HG02610 (cell line): ENCODE results near the gene GPD1L.
"Not testable (repeated sequence)": the region's sequence is repeated elsewhere in the genome, so short reads cannot be mapped to it uniquely, and the experiment has no call there.

Experiments
- ATAC-seq: cut with Tn5 transposase; IDR thresholded peaks from one replicate; pipeline ENCODE4 v1.9.1; 2021; ENCODE audit warnings: mild to moderate bottlenecking, moderate library complexity; ENCODE audit not compliant: unreplicated experiment

Gene GPD1L

DNA sequence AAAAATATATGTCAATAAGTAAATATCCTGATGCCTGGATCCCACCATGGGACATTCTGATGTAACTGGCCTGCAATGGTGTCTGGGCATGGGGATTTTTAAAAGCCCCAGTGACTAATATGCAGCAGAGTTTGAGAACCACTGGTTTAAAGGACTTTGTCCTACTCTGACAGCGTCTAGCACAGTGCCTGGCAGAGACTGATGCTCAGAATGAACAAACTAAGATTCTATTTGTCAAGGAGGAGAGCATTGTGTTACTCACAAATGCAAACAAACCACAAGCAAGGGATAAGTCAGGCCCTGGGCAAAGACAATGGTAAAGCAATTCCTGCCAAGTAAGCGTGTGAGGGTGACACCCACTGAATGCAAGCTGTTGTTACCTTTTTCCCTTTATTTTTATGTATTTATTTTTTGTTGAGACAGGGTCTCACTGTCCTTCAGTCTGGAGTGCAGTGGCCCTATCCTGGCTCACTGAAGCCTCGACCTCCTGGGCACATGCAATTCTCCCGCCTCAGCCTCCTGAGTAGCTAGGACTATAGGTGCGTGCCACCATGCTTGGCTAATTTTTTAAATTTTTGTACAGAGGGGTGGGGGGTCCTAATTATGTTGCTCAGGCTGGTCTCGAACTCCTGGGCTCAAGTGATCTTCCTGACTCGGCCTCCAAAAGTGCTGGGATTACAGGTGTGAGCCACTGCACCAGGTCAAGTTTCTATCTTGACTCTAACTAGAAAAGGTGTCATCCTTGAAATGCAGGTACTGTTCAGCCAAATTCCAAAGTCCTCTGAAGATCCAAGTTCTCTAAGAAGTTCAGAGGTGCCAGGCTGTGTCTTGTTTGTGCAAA, 909 bp upstream of the GPD1L start:
- ATAC-seq, result no peak

DNA sequence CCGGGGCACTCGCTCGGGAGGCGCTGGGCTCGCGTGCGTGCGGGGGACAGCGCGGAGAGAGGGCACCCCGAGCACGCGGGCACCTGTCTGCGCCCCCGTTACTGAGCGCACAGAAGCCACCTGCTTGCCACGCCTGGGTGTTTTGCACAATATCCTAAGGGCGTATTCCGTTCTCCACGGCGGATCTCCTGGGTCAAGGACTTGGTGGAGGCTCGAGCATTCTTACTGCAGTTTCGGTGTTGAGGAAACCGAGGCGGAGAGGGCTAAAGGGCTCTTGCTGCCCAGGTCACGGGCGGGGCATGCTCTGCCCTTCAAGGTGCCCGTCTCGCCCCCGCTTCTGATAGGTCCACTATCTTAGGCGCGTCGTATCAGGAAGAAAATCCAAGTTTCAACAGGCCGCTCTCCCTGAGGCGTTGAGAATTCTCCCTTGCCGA, 526 bp downstream of the GPD1L start:
- no peak for ATAC-seq

DNA sequence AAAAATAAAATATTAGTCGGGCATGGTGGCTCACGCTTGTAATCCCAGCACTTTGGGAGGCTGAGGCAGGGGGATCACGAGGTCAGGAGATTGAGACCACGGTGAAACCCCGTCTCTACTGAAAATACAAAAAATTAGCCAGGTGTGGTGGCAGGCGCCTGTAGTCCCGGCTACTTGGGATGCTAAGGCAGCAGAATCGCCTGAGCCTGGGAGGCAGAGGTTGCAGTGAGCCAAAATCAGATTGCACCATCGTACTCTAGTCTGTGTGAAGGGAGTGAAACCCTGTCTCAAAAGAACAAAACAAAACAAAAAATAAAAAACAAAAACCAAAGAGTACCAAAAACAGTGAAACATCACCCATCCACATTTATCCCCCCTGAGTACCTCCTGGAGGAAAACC, 1.8 kb downstream of the GPD1L start:
- not testable (repeated sequence) for ATAC-seq

DNA sequence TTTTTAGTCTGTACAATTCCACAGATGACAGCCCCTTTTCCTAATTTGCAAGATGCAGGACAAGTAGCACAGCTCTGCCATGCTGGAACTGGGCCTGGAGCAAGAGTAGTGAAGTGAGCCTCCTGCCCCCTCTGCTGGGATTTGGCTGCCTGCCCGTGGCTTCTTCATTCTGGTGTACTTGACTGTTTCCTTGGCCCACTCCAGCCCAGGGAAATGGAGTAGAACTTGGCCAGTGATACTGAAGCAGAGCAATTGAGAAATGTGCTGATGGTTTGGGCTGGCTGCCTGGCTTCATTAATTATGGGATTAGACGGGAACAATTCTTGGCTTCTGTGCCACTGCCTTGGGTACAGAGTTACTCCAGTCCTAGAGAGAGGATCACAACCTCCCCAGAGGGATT, 2.8 kb downstream of the GPD1L start:
- ATAC-seq, result no peak

DNA sequence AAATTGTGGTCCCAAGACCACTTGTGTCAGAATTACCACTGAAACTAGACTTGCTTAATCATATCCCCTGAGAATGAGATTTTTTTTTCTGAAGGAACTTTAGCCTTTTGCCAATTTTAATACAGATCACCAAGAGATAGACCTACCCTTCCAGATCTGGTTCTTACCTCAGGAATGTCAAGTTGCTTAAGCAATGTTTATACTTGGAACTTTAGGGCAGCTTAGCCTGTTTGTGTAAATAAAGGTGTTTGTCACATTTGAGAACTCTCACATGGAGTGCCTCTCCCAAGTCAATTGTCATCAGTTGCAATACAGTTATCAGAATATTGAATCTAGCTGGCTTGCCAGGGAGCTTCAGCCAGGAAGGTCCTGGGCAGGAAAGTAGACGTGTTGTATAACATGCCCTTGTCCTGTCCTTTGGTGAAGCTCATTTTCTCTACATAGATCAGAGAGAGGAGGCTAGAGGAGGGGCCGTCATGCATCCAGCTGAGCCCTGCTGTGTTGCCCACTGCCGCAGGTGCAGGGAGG, 3.9 kb downstream of the GPD1L start:
- ATAC-seq, result no peak

DNA sequence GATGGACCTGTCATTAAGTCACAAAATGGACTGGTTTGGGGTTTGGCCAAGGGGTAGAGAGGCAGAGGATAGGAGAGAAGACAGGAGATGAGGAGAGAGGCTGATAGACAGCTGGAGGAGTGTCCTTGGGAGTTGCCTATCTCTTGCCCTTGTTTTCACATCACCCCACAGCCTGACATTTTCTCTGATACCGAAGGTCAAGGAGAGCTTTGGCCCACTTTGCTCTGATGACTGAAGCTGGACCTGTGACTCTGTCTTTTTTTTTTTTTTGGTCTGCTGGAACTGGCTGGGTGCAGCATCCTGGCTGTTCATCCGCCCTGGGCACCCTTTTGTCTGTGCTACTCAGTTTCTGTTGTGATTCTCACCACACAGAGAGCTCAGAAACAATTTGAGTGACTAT, 5.1 kb downstream of the GPD1L start:
- no peak for ATAC-seq

DNA sequence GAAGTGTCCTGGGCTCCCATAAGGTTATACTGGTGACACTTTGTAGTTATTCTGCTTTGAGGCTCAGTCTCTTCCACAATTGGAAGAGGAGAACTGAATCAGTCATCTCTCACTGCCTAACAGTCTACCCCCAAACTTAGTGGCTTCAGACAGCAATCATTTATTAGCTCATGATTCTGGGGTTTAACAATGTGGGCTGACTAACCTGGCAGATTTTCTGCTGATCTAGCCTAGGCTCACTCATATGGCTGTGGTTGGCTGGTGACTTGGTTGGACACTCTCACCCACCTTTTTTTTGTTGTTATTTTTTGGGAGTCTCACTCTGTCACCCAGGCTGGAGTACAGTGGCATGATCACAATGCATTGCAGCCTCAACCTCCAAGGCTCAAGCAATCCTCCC, 7.1 kb downstream of the GPD1L start:
- ATAC-seq, result no peak

DNA sequence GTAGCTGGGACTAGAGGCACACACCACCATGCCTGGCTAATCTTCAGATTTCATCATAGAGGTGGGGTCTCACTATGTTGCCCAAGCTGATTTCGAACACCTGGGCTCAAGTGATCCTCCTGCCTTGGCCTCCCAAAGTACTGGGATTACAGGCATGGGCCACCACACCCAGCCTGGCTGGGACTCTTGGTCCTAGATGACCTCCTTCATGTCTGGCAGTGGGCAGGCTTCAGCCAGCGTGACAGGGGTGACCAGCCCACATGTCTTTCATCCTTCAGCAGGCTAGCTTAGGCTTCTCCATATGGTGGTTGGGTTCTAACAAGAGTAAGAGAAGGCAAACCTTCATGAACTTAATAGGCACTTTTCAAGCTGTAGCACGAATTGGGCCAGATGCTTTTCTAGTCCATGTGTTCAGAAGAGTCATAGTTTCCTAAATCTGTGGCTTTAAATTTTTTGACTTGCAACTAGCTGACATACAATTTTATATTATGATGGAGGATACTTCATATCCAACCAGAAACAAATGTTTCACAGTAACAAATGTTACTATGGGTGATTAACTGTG, 7.6 kb downstream of the GPD1L start:
- ATAC-seq, result no peak

DNA sequence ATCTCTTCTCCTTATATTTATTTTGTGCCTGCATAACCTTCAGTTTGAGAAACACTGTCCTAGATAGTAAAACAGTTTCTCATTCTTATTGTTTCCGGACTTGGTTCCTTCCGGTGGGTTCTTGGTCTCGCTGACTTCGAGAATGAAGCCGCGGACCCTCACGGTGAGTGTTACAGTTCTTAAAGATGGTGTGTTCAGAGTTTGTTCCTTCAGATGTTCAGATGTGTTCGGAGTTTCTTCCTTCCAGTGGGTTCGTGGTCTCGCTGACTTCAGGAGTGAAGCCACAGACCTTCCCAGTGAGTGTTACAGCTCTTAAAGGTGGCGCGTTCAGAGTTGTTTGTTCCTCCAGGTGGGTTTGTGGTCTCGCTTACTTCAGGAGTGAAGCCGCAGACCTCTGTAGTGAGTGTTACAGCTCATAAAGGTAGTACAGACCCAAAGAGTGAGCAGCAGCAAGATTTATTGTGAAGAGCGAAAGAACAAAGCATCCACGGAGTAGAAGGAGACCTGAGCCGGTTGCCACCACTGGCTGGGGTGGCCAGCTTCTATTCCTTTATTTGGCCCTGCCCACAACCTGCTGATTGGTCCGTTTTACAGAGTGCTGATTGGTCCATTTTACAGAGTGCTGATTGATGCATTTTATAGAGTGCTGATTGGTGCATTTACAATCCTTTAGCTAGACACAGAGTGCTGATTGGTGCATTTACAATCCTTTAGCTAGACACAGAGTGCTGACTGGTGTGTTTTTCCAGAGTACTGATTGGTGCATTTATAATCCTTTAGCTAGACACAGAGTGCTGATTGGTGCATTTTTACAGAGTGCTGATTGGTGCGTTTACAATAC, 8.3 kb downstream of the GPD1L start:
- not testable (repeated sequence) for ATAC-seq

DNA sequence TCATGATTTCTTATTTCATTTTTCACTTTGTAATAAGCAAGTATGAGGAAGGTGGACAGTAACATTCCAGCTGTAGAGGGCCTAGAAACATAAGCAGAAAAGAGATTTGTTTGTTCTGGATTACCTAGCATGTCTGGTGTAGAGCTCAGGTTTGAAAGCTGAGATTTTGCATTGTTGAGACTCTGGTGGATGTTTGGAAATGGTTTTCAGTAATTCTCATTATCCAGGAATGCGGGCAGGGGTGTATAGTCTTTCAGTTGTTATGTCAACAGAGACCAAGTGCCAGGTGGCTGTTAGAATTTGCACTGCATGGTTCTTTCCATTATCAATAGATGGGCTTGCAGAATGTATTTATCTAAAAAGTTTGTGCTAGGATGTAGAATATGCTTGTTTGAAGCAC, 10.9 kb downstream of the GPD1L start:
- ATAC-seq, result no peak

DNA sequence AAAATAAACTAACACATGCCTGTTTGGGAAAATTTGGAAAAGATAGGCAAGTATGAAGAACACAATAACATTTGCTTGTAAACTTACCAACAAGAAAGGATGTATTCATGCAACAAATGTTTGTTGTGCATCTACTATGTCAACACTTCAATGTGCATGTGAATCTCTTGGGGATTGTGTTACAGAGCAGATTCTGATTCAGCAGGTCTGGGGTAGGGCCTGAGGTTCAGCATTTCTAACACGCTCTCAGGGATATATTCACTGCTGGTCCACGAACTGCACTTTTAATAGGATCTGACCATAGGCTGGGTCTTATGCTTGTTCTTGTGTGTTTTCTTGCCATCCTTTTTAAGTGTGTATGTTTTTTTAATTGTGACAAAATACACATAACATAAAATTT, 11.8 kb downstream of the GPD1L start:
- ATAC-seq, result no peak

DNA sequence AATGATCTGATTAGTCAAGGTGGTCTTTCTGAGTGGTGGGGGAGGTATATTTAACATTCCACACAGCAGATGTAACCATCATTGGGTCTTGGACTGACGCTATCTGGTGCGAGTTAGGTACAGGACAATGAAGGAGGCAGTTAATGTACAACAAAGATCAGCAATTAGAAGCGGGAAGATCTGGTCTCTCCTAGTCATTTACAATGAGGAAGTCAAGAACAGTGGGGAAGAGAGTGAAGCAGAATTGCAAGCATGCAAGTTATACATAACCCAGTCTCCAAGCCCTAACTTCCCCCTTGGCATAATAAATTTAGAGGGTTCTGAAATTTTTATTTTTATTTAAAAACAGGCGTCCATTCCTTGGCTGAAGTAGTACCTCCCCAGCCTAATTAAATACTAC, 14.1 kb downstream of the GPD1L start:
- no peak for ATAC-seq

DNA sequence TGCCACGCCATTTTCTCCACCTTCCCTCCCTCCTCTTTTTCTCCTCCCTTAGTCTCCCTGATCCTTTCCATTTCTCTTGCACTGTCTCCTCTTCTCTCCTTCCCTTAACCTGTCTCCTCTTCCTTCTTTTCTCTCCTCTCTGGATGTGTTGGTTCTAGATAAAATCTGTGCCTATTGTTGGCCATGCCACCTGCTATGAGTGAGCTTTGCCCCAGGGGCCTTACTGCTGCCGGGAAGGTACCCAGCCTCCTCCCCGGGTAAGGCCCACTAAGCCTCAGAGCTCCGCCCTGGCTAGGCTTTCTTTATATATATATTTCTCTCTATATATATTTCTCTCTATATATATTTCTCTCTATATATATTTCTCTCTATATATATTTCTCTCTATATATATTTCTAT, 14.7 kb downstream of the GPD1L start:
- no peak for ATAC-seq

DNA sequence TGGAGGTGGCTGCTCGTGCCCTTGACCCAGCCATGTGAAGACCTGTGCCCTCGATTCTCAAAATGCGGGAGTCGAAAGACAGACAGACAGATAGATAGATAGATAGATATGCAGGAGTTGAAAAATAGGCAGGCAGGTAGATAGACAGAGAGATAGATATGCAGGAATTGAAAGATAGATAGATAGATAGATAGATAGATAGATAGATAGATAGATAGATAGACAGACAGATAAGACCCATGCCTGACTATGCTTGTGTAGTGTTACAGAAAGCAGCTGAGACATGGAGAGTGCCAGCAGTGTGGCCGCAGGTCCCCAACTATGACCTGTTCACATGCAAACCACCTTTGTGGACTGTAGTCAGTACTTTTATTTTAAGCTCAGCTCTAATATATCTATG, 17.2 kb downstream of the GPD1L start:
- ATAC-seq, result no peak

DNA sequence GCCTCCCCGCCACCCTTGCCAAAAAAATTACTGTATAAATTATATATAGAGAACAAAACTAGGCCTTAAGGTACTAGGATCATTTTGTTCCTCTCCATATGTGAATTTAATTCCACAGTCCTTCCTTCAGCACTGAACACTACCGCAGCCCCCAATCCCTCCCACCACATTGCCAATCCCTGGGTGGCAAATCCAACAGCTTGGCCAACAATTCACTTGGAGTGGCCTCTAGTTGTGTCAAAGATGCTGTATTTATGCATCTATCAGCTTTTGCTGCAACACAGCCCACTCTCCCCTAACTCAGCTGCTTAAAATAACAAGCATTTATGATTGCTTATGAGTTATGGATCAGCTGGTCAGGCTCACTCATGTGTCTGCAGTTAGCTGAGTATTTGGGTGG, 18.6 kb downstream of the GPD1L start:
- ATAC-seq, result no peak

DNA sequence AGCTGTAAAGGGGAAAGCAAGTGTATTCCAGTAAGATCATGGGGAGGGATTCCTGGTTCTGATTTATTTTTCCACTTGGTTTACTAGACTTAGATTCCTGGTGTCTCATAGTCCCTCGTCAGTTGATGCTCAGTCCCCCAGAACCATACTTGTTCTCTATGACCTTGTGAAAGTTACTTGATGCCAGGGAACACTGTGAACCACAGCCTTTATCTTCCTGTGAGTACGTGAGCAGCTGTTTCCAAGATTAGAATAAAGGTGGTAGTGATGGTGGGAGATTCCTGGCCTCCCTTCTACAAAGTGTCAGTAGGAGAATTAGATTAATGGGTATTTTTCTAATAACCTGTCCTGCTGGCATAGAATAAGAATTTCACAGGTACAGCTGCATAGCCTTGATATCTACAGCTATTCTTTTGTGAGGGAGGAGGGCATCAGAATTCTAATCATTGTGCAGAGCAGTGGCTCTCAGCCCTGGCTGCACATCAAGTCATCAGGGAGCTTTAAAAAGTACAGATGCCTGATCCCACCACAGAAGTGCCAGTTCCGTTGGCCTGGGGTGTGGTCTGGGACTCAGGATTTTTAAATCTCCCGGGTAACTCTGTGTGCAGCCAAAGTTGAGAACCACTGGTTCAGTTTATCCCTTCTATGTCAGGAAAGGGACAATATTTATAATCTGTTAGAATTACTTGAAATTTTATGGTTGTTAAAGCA, 20.0 kb downstream of the GPD1L start:
- no peak for ATAC-seq

DNA sequence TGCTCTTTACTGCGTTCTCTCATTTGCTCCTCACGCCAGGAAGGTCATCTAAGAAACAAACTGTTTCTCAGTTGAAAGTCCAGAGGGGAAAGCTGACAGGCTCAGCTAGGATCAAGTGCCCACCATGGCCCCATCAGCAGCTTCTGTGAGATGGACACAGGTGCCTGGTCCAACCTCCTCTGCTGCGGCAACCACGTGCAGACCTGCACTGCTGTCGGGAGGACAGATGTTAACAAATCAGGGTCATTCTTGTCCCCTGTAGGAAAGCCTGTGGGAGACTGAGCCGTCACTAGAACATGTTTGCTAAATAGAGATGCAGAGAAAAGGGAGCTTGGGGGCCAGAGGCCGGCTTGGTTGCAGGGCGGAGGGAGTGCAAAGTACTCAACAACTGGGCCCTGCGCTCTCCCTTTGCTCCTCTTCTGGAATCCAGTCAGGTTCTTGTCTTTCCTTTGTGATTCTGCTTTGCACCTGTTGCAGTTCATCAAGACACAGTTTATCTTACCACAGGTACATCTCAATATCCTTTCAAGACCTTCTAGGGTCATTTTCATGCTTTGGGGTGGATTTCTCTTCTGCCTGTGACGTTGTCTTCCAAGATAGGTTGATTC, 20.9 kb downstream of the GPD1L start:
- no peak for ATAC-seq

DNA sequence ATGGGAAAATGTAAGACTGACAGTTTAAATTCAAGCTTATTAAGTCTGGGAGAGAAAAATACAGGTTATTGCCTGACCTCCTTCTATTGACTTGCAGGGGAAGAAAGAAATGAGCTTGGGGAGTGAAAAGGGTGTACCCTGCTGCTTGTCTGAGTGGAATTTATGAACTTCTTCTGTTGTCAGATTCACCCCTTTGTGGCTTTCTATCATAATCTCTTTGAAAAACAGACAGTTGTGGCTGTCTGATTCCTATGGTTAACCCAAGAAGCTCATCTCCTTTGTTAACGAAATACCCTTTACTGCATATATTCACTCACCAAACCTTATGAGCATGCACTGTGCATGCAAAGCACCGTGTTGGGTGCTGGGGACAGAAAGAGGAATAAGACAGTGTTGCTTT, 22.5 kb downstream of the GPD1L start:
- no peak for ATAC-seq

DNA sequence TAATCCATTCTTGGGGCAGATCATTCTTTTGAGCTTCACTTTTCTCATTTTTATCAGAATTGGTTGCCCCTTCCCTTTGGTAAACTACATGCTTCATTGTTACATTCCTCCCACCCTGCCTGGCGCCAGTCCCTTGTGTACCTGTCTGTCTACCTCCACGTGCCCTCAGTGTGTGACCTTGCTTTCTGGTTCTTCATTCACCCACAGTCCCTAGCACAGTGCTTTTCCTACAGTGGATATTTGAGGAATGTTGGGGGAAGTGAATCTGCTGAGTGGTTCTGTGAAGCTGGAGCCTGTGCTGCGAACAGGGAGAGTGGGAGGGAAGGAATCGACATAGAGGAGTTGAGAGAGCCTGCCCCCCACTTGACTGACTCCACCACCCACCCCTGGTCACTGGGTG, 23.4 kb downstream of the GPD1L start:
- no peak for ATAC-seq

DNA sequence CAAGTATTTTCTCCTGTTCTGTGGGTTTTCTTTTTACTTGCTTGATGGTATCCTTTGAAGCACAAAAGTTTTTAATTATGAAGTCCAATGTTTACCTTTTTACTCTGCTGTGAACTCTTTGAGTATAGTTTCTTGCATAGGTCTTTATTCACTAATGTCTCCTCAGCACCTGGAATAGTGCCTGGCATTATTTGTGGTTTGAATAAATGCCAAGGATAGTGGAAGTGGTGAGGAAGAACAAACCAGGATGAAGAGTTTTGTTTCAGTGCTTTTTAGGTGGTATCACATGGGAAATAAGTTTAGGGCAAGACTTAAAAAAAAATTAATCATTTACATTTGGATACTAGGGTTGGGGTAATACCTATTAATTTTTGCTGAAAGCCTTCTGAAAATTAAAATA, 25.7 kb downstream of the GPD1L start:
- no peak for ATAC-seq

DNA sequence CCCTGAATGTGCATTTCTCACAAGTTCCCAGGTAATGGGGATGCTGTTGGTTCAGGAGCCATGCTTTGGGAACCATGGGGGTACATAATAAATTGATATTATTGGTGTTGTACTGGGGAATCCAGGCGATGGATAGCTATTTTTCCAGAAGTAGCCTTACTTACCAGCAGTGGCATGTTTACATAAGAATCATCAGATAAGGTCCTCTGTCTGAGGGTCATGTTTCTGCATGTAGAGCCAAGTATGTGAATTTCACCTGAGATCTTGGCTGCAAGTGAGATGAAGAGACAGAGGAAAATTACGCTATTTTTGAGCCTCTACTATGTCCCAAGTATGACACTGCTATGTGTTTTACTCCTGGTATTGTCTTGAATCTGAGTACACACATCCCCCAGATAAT, 26.3 kb downstream of the GPD1L start:
- ATAC-seq, result no peak
